Measurements from ENCODE around the gene TPST1. TPM values are rescaled to one million over a fixed set of nuclear protein-coding genes. Genes with fewer than 3 reads are reported as not detected.
"Not testable (repeated sequence)": the region's sequence is repeated elsewhere in the genome, so short reads cannot be mapped to it uniquely, and the experiment has no call there.

TPST1 gene
- total RNA-seq, 4 donors from 2014 or later = 24.5 to 60.4 (median 28.2) TPM

- 95 to 96% methylated on average over 45 of the region's 45 CpGs for WGBS, 2 donors
- Histone ChIP-seq H3K9me3 (no peaks in the 10 kb centered on the region), H3K36me3 (peaks cover 4 to 5% of the 10 kb centered on the region in 2 donors), H3K27me3 (no peaks in the 10 kb centered on the region), H3K27ac (no peak overlapping the region), H3K4me1 (no peaks in the 10 kb centered on the region), H3K4me3 (replicated peaks in 1 of 3) (no peak overlapping the region)
- no peak for DNase-seq
- intact Hi-C loops (cut with DNase I) = no loop called here
- TF ChIP-seq CTCF (IDR thresholded peaks at IDR 0.05) = no peak
These were observed 171.3 kb downstream of the TPST1 start for GRCh38 chr7:66376264-66376945.

GRCh38 chr7:66377045-66377444, 171.9 kb downstream of the TPST1 start:
- Histone ChIP-seq H3K4me3 (replicated peaks in 1 of 3) (no peak overlapping the region), H3K9me3 (no peaks in the 10 kb centered on the region), H3K27me3 (no peaks in the 10 kb centered on the region), H3K36me3 (peaks cover 4 to 5% of the 10 kb centered on the region in 2 donors), H3K27ac (no peak overlapping the region), H3K4me1 (no peaks in the 10 kb centered on the region)
- intact Hi-C loops (cut with DNase I) = no loop called here
- no peak for DNase-seq
- 97 to 100% methylated on average over 3 to 20 of the region's 32 CpGs for WGBS, 2 donors
- TF ChIP-seq POLR2A (IDR thresholded peaks at IDR 0.05) (no peak), CTCF (IDR thresholded peaks at IDR 0.05) (no peak)

- Histone ChIP-seq H3K4me1 (no peaks in the 10 kb centered on the region), H3K4me3 (replicated peaks in 1 of 3) (no peak overlapping the region), H3K9me3 (no peaks in the 10 kb centered on the region), H3K36me3 (peaks cover 4 to 5% of the 10 kb centered on the region in 2 donors), H3K27me3 (no peaks in the 10 kb centered on the region), H3K27ac (no peak overlapping the region)
- TF ChIP-seq POLR2A (IDR thresholded peaks at IDR 0.05) (no peak), CTCF (IDR thresholded peaks at IDR 0.05) (no peak)
- intact Hi-C loops (cut with DNase I) = no loop called here
- DNase-seq = no peak
- 91 to 94% methylated on average over 11 of the region's 11 CpGs for WGBS, 2 donors
These were observed 172.6 kb downstream of the TPST1 start for GRCh38 chr7:66377714-66378113.

- Histone ChIP-seq H3K27ac (no peak overlapping the region), H3K4me3 (replicated peaks in 1 of 3) (no peak overlapping the region), H3K4me1 (no peaks in the 10 kb centered on the region), H3K36me3 (peaks cover 4 to 5% of the 10 kb centered on the region in 2 donors), H3K27me3 (no peaks in the 10 kb centered on the region), H3K9me3 (no peaks in the 10 kb centered on the region)
- DNase-seq = no peak
- WGBS, 2 donors = 93 to 98% methylated on average over 6 of the region's 6 CpGs
- intact Hi-C loops (cut with DNase I) = no loop called here
- no peak for TF ChIP-seq CTCF (IDR thresholded peaks at IDR 0.05)
- no peak for TF ChIP-seq POLR2A (IDR thresholded peaks at IDR 0.05)
These were observed 174.5 kb downstream of the TPST1 start for GRCh38 chr7:66379542-66380160.

GRCh38 chr7:66380272-66380888, 175.2 kb downstream of the TPST1 start:
- no peak overlapping the region for H3K27ac ChIP-seq
- H3K4me3 ChIP-seq (replicated peaks in 1 of 3) = no peak overlapping the region
- TF ChIP-seq POLR2A (IDR thresholded peaks at IDR 0.05) (no peak), CTCF (IDR thresholded peaks at IDR 0.05) (no peak)
- H3K27me3 ChIP-seq = no peaks in the 10 kb centered on the region
- intact Hi-C loops (cut with DNase I) = no loop called here
- H3K9me3 ChIP-seq = no peaks in the 10 kb centered on the region
- no peaks in the 10 kb centered on the region for H3K4me1 ChIP-seq
- peaks cover 4 to 5% of the 10 kb centered on the region in 2 donors for H3K36me3 ChIP-seq
- 93 to 96% methylated on average over 5 of the region's 5 CpGs for WGBS, 2 donors
- DNase-seq = no peak

- H3K4me3 ChIP-seq (replicated peaks in 1 of 3); H3K27me3 ChIP-seq; H3K27ac ChIP-seq; intact Hi-C loops (cut with DNase I); DNase-seq; H3K9me3 ChIP-seq; H3K36me3 ChIP-seq; H3K4me1 ChIP-seq: not testable (repeated sequence)
- 93 to 94% methylated on average over 8 of the region's 8 CpGs for WGBS, 2 donors
These were observed 177.2 kb downstream of the TPST1 start for GRCh38 chr7:66382182-66382923.

All from thyroid gland (tissue), 4 donors.